ENCODE measurements around the gene PCDHGB2. TPM values are rescaled to one million over a fixed set of nuclear protein-coding genes. Genes with fewer than 3 reads are reported as not detected.

Gene PCDHGB2
- total and polyA plus RNA-seq, 2 of the 4 experiments (the other 2 are of a cell fraction): 2.6 to 3.0 TPM

- CTCF ChIA-PET: no interaction called here
- in situ Hi-C loops (cut with MboI; ENCODE audit: low sequenced_read_pairs): no loop called here
Observed at GRCh38 chr5:141393267-141393666, 33.5 kb downstream of the PCDHGB2 start.

More at GRCh38 chr5:141393267-141393666, 33.5 kb downstream of the PCDHGB2 start:
- no peak overlapping the region for H2AK9ac ChIP-seq (replicated peaks; ENCODE audit: low read depth, low read length, poor library complexity)
- no peak overlapping the region for H2AK5ac ChIP-seq (ENCODE audit: low read depth, low read length)
- H2BK20ac ChIP-seq (ENCODE audit: low read depth, low read length): no peak overlapping the region
- H3K9me1 ChIP-seq (ENCODE audit: insufficient read depth, low read length): no peaks in the 10 kb centered on the region
- no peak overlapping the region for H2BK120ac ChIP-seq (ENCODE audit: low read depth, low read length)
- no peak overlapping the region for H3K18ac ChIP-seq (ENCODE audit: low read depth, low read length)
- intact Hi-C loops (cut with micrococcal nuclease) (no loop called here), dilution Hi-C loops (cut with HindIII; ENCODE audit: low sequenced_read_pairs, unreplicated experiment) (no loop called here)
- no peak overlapping the region for H4K8ac ChIP-seq (ENCODE audit: low read depth in 2 of 2, low read length in 2 of 2)
- H3K9me3 ChIP-seq (ENCODE audit: control insufficient read depth, insufficient read depth, low read length): peaks cover 48% of the 10 kb centered on the region
- DNase-seq: no peak
- peaks cover 1% of the 10 kb centered on the region; the same call in 1 of the 2 replicates for H3K4me1 ChIP-seq (ENCODE audit: control insufficient read depth, insufficient read depth, low read length)
- no peaks in the 10 kb centered on the region for H4K20me1 ChIP-seq (ENCODE audit: insufficient read depth, low read length)
- ATAC-seq (ENCODE audit: low read depth): no peak
- peaks cover 5 to 7% of the 10 kb centered on the region in 2 experiments; a peak in 3 of 4 replicates for H3K79me1 ChIP-seq (ENCODE audit: low read depth in 1 of 2, low read length in 2 of 2)
- no peak overlapping the region for H2BK5ac ChIP-seq (ENCODE audit: low read depth, low read length, poor library complexity, severe bottlenecking)
- no peak overlapping the region for H4K91ac ChIP-seq (ENCODE audit: insufficient read depth, low read depth, low read length)
- H3K56ac ChIP-seq (ENCODE audit: extremely low read depth, insufficient read depth, low read length): no peak overlapping the region
- no peak overlapping the region for H2AFZ ChIP-seq (replicated peaks; ENCODE audit: low read length, poor library complexity)
- H3K27ac ChIP-seq (ENCODE audit: insufficient read depth, low read length): no peak overlapping the region
- peaks cover 24% of the 10 kb centered on the region for H3K36me3 ChIP-seq (ENCODE audit: control insufficient read depth, insufficient read depth, low read length)
- no peak overlapping the region for H3K23ac ChIP-seq (ENCODE audit: low read depth, low read length)
- no TSS peak for BruUV-seq (replicated peaks)
- H3K4ac ChIP-seq (ENCODE audit: low read depth, low read length): no peak overlapping the region
- H3K14ac ChIP-seq (replicated peaks; ENCODE audit: low read depth, low read length): no peak overlapping the region
- 47% methylated on average over 13 of the region's 21 CpGs; no CpG with 5 or more reads in 1 of the 2 experiments for WGBS, 2 experiments (ENCODE audit: extremely low coverage in 2 of 2, insufficient read length in 1 of 2)
- TF ChIP-seq RAD21 (IDR thresholded peaks at IDR 0.05; ENCODE audit: low read length) (no peak), FOS (IDR thresholded peaks at IDR 0.05; ENCODE audit: low read depth, low read length) (no peak), USF2 (IDR thresholded peaks at IDR 0.05; ENCODE audit: low read depth, low read length) (no peak), BHLHE40 (IDR thresholded peaks at IDR 0.05; ENCODE audit: low read depth, low read length) (no peak), RFX5 (IDR thresholded peaks at IDR 0.05; ENCODE audit: low read depth, low read length) (no peak), POLR2A (IDR thresholded peaks at IDR 0.05; ENCODE audit: low read depth, low read length) (no peak), MAFK (IDR thresholded peaks at IDR 0.05; ENCODE audit: low read depth, low read length) (no peak), CTCF (conservative IDR thresholded peaks at IDR 0.05; ENCODE audit: low read depth, low read length) (no peak)
- POLR2A ChIA-PET (ENCODE audit: unreplicated experiment): no interaction called here
- H3K4me2 ChIP-seq (ENCODE audit: low read depth, low read length): no peak overlapping the region
- no peak overlapping the region for H3K9ac ChIP-seq (ENCODE audit: low read depth, low read length)
- H4K5ac ChIP-seq (ENCODE audit: low read depth, low read length): no peak overlapping the region
- H2BK15ac ChIP-seq (ENCODE audit: low read depth, low read length): no peak overlapping the region
- H3K4me3 ChIP-seq (ENCODE audit: insufficient read depth, low read depth, low read length): no peak overlapping the region
- no peaks in the 10 kb centered on the region for H3K27me3 ChIP-seq (ENCODE audit: control insufficient read depth, insufficient read depth, low read length)

Measured in IMR-90 (cell line).